Muscle layer of duodenum (tissue), 2 donors: ENCODE data around the gene SLC5A10.

Experiments used
- H3K27ac ChIP-seq: one replicate; pipeline ENCODE4 v1.7.0; 2013; ENCODE audit warnings: mild to moderate bottlenecking, low read length
- H3K27me3 ChIP-seq: one replicate; pipeline ENCODE4 v1.7.0; 2013; ENCODE audit warnings: low read depth, mild to moderate bottlenecking, control low read depth, low read length
- H3K36me3 ChIP-seq, 2 donors: one replicate each; pipeline ENCODE4 v1.7.0; 2013; ENCODE audit warnings: low read length in 2 of 2, control low read depth in 1 of 2, mild to moderate bottlenecking in 1 of 2; ENCODE audit not compliant: insufficient read depth in 2 of 2, control insufficient read depth in 1 of 2
- H3K4me1 ChIP-seq, 2 donors: one replicate each; pipeline ENCODE4 v1.7.0; 2013; ENCODE audit warnings: low read length in 2 of 2, mild to moderate bottlenecking in 2 of 2, control low read depth in 1 of 2, moderate library complexity in 1 of 2; ENCODE audit not compliant: insufficient read depth in 2 of 2, control insufficient read depth in 1 of 2
- H3K4me3 ChIP-seq, 2 donors: one replicate each; pipeline ENCODE4 v1.7.0; 2013; ENCODE audit warnings: low read length in 2 of 2, low read depth in 1 of 2, mild to moderate bottlenecking in 1 of 2
- H3K9me3 ChIP-seq, 2 donors: one replicate each; pipeline ENCODE4 v1.7.0; 2013; ENCODE audit warnings: low read length in 2 of 2, control low read depth in 1 of 2, mild to moderate bottlenecking in 1 of 2; ENCODE audit not compliant: control insufficient read depth in 1 of 2
- donor health status: healthy.

SLC5A10 gene

DNA sequence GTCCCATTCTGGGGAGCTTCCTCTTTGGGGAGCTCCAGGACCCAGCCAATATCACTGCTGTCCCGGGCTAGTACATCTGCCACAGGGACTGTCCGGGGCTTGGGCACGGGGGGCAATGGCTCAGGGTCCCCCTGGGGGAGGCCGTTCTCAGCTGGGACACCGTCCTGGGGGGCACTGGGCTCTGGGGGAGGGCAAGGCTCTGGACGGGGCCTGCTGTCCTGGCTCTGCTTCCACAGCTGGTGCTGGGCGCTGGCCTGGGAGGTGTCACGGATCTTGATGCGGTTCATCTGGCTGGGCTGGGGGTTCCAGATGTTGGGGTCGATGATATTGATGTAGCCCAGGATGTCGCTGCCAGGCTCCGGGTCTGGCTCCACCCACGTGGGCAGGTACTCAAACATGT, 26.1 kb downstream of the SLC5A10 start:
- Histone ChIP-seq H3K4me1 (no peaks in the 10 kb centered on the region), H3K9me3 (no peaks in the 10 kb centered on the region), H3K36me3 (peaks cover 0 to 11% of the 10 kb centered on the region in 2 donors), H3K27ac (no peak overlapping the region), H3K27me3 (no peaks in the 10 kb centered on the region), H3K4me3 (no peak overlapping the region)

DNA sequence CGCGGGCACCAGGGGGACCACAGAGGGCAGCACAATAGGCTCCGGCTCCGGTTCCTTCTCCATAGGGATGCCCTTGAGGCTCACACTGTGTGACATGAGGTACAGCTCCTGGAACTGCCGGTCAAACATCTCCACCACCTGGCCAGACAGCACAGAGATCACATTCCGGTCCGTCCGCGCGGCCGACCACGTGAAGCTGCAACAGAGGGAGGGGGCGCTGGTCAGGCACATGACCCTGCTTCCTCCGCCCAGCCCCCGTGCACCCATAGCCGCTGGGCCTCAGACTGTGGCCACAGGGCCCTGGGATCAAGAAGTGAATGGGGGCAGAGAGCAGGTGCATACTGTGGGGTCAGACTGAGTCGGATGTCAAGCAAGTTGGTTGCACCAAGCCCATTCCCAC, 26.7 kb downstream of the SLC5A10 start:
- H3K36me3 ChIP-seq, result peaks cover 0 to 11% of the 10 kb centered on the region in 2 donors
- no peaks in the 10 kb centered on the region for H3K27me3 ChIP-seq
- H3K4me3 ChIP-seq, result no peak overlapping the region
- no peaks in the 10 kb centered on the region for H3K4me1 ChIP-seq
- no peaks in the 10 kb centered on the region for H3K9me3 ChIP-seq
- H3K27ac ChIP-seq, result no peak overlapping the region

DNA sequence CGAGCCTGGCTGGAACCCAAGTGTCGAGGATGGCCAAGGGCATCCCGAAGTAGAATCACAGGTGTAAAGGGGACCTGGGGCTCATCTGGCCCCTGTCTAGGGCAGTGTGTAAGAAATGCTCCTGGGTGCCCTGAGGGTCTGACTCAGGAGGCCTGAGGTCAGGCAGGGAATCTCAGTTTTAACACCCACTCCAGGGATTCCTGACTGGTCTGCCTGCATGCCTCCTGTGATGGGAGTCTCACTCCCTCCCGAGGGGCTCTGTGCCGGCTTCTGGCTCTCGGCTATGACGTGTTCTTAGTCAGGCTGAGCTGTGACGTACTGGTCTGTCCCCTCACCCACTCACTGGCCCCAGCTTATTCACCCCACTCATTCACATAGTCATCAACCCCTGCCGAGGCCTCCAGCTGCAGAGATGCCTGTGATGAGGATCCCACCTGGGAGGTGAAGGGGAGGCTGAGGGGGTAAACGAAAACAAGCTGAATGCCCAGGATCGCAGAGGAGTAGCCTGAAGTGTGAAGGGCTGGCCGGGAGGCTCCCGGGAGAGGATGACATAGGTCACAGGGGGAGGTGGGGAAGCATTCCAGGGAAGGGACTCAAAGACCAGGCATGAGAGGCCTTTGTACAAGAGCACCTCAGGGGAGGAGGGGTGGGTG, 28.8 kb downstream of the SLC5A10 start:
- Histone ChIP-seq H3K9me3 (no peaks in the 10 kb centered on the region), H3K27me3 (no peaks in the 10 kb centered on the region), H3K4me3 (no peak overlapping the region), H3K4me1 (no peaks in the 10 kb centered on the region), H3K36me3 (peaks cover 0 to 11% of the 10 kb centered on the region in 2 donors), H3K27ac (no peak overlapping the region)

DNA sequence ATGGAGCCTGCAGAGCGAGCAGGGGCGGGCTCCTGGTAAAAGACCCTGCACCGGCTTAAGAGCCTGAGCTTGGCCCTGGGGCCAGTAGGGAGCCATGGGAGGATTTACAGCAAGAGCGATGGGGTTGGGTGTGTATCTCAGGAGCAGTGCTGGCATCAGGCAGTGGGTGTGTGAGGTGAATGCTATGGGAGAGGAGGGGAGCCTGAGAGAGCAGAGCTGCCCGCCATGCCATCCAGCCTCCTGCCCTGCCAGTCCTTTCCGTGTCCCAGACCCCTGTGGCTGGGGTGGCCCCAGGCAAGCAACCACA, 29.3 kb downstream of the SLC5A10 start:
- no peaks in the 10 kb centered on the region for H3K27me3 ChIP-seq
- peaks cover 0 to 11% of the 10 kb centered on the region in 2 donors for H3K36me3 ChIP-seq
- no peak overlapping the region for H3K4me3 ChIP-seq
- no peaks in the 10 kb centered on the region for H3K9me3 ChIP-seq
- H3K4me1 ChIP-seq, result no peaks in the 10 kb centered on the region
- no peak overlapping the region for H3K27ac ChIP-seq

DNA sequence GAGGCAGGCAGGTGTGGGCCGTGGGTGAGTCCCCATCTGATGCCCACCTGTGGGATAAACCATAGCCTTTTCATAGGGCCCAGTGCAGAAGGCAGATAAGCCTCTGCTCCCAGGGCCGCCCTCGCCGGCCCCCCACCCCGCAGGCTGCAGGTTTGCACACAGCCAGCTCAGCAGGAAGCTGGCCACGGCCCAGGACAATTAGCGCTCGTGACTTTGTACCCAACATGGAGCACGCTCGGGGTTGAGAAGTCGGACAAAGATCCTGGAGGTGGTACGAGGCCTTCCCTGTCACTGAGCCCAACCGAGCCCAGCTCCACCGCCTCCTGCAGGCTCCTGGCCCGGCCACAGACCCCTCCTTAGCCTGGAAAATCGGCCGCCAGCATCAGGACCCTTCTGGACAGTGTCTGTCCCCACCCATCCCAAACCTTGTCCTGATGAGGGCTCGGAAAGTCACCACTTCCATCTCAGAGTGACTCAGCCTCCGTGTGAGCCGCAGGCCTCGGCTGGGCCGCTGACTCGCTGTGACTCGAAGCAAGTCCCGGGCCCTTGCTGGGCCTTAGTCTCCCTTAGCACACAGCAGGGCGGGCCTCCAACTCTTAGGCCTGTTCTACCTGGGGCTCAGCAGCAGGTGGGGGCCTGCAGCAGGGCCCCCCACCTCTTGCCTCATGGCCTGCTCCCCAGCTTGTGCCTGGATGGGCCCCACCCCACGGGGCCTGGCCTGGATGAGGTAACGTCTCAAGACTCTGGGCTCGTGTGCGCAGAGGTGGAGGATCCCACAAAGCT, 29.9 kb downstream of the SLC5A10 start:
- H3K4me1 ChIP-seq, result no peaks in the 10 kb centered on the region
- H3K27me3 ChIP-seq, result no peaks in the 10 kb centered on the region
- H3K4me3 ChIP-seq, result no peak overlapping the region
- no peaks in the 10 kb centered on the region for H3K9me3 ChIP-seq
- H3K27ac ChIP-seq, result peak overlapping the region; percentile 79
- peaks cover 0 to 11% of the 10 kb centered on the region in 2 donors for H3K36me3 ChIP-seq

DNA sequence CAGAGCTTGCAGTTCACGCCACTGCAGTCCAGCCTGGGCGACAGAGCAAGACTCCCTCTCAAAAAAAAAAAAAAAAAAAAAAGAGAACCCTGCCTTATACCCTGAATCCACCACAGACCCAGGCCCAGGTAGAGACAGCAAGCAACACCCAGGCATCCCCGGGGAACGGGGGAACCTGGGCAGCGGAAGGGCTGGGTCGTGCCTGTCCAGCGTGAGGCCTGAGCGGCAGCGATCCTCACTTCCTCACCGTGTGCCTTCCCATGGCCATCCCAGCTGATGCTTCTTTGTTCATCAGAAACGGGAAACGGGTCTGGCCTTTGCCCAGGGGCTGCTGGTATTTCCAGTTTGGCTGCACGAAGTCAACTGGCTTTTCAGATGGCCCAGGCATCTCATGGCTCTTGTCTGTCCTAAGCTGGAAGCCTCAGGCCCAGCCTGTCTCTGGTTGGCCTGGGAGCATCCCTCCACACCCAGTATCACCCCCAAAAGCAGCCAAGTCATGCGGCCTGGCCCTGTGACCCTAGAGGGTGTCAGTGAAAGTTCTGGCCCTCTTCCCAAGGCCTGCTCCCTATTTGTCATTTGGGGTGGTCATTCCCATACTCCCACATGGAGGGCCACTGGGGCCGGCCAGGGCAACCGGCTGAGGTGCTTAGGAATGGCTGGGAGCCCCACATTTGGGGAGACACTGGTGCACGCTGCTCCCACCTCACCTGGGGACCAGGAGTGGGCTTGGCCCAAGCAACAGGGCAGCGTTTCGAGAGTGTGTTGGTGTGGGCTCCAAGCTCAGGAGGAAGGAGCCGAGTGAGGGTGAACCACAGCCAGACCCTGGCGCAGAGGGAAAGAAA, 32.5 kb downstream of the SLC5A10 start:
- Histone ChIP-seq H3K4me1 (no peaks in the 10 kb centered on the region), H3K4me3 (no peak overlapping the region), H3K27ac (no peak overlapping the region), H3K9me3 (no peaks in the 10 kb centered on the region), H3K36me3 (no peaks in the 10 kb centered on the region), H3K27me3 (no peaks in the 10 kb centered on the region)

DNA sequence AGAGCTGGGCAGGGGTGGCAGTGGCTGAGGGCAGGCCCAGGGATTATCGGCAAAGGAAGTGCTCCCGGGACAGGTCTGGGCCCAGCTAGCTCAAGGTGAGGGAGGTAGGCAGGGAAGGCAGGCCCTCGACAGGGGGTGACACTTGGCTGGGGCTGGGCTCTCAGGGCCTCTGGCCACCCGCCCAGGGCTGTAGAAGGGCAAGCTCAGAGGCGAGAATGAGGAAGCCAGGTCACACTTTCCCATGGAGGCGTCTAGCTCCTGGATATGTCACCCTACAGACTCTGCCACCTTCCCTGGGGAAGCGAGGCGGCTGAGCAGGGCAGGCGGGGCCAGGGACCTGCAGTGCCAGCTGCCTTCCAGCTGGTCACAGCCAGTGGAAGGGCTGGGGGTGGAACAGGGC, 33.5 kb downstream of the SLC5A10 start:
- Histone ChIP-seq H3K36me3 (no peaks in the 10 kb centered on the region), H3K4me1 (no peaks in the 10 kb centered on the region), H3K27me3 (no peaks in the 10 kb centered on the region), H3K27ac (no peak overlapping the region), H3K4me3 (no peak overlapping the region), H3K9me3 (no peaks in the 10 kb centered on the region)

DNA sequence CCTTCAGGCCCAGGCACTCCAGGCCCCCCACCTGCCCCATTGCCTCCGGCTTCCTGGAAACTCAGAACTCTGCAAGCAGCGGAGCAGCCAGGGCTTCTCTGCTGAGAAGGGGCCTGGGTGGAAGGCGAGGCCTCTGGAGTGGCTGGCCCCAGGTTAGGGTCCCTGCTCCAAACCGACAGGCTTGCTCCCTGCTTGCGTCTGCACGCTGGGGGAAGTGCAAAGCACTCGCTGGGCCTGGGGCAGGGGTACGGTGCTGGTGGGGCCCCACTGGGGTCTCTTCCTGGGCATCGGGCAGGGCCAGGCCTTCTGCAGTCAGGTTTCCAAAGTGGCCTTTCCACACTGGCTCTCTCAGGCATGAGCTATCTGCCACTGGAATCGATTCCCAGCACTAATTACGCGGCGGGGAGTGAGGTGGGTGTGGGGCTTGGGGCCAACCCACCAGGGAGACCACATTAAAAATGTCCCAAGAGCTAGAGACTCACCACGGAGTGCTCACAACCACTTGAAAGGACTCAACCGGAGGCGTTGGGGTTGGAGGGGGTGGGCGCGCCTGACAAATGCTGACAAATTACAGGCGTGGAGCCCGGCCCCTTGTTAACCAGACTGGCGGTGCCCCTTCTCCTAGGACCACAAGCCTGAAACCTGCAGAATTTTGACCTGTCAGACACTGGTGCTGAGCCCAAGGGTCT, 34.7 kb downstream of the SLC5A10 start:
- Histone ChIP-seq H3K9me3 (no peaks in the 10 kb centered on the region), H3K27ac (no peak overlapping the region), H3K27me3 (no peaks in the 10 kb centered on the region), H3K36me3 (no peaks in the 10 kb centered on the region), H3K4me1 (no peaks in the 10 kb centered on the region), H3K4me3 (no peak overlapping the region)

DNA sequence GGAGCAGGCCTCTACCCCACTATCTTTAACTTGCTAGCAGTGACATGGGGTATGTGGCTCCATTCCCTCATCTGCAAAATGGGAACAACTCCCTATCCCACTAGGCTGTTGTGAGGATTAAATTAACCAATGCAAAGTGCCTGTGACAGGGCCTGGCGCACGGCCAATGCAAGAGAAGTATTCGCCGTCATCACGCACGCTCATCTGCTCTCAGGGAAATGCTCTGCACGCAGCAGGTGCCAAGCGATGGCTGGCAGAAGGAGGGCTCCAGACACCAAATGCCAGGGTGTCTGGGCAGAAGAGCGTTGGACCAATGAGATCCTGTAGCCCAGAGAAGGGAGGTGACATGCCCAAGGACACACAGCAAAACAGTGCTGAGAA, 35.3 kb downstream of the SLC5A10 start:
- Histone ChIP-seq H3K4me3 (no peak overlapping the region), H3K27ac (no peak overlapping the region), H3K4me1 (no peaks in the 10 kb centered on the region), H3K27me3 (no peaks in the 10 kb centered on the region), H3K9me3 (no peaks in the 10 kb centered on the region), H3K36me3 (no peaks in the 10 kb centered on the region)

DNA sequence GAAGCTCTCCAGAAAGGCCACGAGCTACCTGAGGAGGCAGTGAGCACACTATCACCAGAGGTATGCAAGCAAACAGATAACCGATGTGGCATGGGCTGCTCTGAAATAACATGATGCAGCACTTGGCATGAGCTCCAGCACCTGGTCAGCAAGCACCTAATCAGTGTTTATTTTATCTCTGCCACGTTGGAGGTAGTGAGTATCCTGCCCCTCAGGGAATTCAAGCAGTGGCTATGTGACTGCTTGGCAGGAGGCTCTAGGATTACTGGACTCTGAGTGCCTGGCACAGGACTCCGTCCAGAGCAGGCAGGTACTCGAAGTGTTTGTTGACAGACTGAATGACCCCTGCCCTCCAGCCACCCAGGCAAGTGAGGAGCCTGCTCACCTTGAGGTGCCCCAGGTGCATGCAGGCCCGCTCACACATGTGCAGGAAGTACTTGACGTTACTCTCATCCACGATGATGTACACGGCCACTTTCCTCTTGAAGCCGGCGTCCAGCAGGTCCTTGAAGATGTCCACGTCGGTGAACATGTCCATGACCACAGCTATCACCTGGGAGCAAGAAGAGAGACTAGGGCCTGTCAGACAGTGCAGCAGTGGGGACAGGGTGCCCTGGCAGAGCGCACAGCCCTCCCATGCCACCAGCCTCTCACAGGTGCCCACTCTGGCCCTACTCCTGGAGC, 36.0 kb downstream of the SLC5A10 start:
- Histone ChIP-seq H3K4me1 (no peaks in the 10 kb centered on the region), H3K27me3 (no peaks in the 10 kb centered on the region), H3K4me3 (no peak overlapping the region), H3K9me3 (no peaks in the 10 kb centered on the region), H3K27ac (no peak overlapping the region), H3K36me3 (no peaks in the 10 kb centered on the region)
